T-helper 2 cell treated with Interferon-gamma antibody and Interleukin-4, amounts not matched to agents 5 μg/mL and 100 μg/mL, for 36 hours (primary cell): ENCODE measurements around the gene CHD1.

Source experiments
- DNase-seq: peaks from one replicate; pipeline ENCODE4 v3.0.0; 2021; ENCODE audit warnings: low spot score
- H3K27ac Mint-ChIP-seq: one replicate; pipeline ENCODE4 v1.8.0; 2021; ENCODE audit warnings: mild to moderate bottlenecking, mixed read lengths
- H3K27me3 Mint-ChIP-seq: one replicate; pipeline ENCODE4 v1.8.0; 2021; ENCODE audit warnings: low read depth, mixed read lengths
- H3K36me3 Mint-ChIP-seq: one replicate; pipeline ENCODE4 v1.8.0; 2021; ENCODE audit warnings: low read depth, mixed read lengths
- H3K4me1 Mint-ChIP-seq: one replicate; pipeline ENCODE4 v1.8.0; 2021; ENCODE audit warnings: low read depth, mixed read lengths
- H3K4me3 Mint-ChIP-seq: one replicate; pipeline ENCODE4 v1.8.0; 2022; ENCODE audit warnings: mild to moderate bottlenecking, moderate library complexity, mixed read lengths
- H3K9me3 Mint-ChIP-seq: one replicate; pipeline ENCODE4 v1.8.0; 2021; ENCODE audit warnings: mixed read lengths

The CHD1 gene

DNA sequence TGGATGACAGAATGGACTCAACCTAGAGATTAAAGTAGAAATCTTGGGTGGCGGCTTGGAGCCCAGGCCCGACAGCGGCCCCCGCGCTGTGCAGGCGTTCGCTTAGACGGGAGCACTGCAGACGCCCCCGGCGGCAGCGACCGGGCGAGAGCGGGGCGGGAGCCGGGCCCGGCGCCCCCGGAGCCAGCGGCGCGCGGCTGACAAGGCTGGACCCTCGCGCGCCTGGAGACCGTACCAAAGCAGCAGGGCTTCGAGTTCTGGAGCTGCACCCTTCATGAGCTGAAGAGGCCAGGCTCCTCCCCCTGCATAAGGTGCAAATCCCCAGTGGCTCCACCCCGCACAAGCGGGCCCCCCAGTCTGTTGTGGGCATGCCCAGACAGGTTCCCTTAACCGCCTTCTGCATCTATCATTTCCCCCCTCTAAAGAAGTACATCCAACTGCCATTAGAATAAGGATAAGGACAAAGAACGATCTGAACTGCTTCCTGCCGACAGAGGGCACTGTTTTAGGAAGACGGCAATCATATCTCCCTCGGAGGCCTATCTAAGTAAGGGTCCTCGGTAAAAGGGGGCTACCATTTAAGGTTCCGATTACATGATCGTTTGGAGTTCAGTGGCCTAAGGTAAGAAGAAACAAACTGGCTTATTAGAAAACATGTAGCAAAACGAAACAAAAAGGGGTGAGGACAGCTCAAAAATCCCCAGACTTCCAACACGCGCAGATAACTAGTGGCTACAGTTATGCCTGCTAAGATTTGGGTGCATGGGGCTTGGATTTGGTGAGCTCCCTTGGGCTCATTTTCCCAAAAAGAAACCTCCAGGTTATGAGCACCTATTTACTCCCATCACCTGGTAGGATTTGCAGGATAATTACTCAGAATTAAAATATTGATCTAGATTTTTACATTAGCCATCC is 89.1 kb downstream of the CHD1 start:
- H3K4me1 Mint-ChIP-seq, result peaks cover 2% of the 10 kb centered on the region
- H3K27me3 Mint-ChIP-seq, result no peaks in the 10 kb centered on the region
- H3K27ac Mint-ChIP-seq, result no peak overlapping the region
- no peaks in the 10 kb centered on the region for H3K9me3 Mint-ChIP-seq
- DNase-seq, result no peak
- no peak overlapping the region for H3K4me3 Mint-ChIP-seq
- no peaks in the 10 kb centered on the region for H3K36me3 Mint-ChIP-seq

DNA sequence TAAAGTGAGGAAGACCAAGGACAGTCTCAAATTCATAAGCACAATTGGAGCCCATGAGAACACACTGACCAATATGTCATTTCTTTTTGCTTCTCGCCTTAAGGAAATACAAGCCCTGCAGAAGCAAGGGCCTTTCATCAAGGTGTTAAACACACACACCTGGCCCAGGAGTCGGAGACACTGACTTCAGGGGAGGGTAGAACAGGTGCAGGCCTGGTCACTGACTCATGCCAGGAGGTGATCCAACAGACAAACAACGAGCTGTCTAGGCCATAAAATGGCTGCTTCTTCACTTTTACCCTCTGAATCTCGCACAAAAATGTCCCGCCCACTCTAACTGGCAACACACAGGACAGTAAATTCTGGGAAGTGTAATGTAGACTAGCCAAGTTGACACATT is 92.6 kb downstream of the CHD1 start:
- Mint-ChIP-seq H3K27ac (no peak overlapping the region), H3K9me3 (no peaks in the 10 kb centered on the region), H3K27me3 (peaks cover 2% of the 10 kb centered on the region), H3K4me3 (no peak overlapping the region), H3K4me1 (peaks cover 2% of the 10 kb centered on the region), H3K36me3 (no peaks in the 10 kb centered on the region)
- no peak for DNase-seq

- no peak for DNase-seq
- H3K27ac Mint-ChIP-seq, result no peak overlapping the region
- no peaks in the 10 kb centered on the region for H3K4me1 Mint-ChIP-seq
- H3K36me3 Mint-ChIP-seq, result no peaks in the 10 kb centered on the region
- H3K4me3 Mint-ChIP-seq, result no peak overlapping the region
- peaks cover 2% of the 10 kb centered on the region for H3K27me3 Mint-ChIP-seq
- no peaks in the 10 kb centered on the region for H3K9me3 Mint-ChIP-seq
Measured at GRCh38 chr5:98827588-98828284, 101.1 kb downstream of the CHD1 start.

DNA sequence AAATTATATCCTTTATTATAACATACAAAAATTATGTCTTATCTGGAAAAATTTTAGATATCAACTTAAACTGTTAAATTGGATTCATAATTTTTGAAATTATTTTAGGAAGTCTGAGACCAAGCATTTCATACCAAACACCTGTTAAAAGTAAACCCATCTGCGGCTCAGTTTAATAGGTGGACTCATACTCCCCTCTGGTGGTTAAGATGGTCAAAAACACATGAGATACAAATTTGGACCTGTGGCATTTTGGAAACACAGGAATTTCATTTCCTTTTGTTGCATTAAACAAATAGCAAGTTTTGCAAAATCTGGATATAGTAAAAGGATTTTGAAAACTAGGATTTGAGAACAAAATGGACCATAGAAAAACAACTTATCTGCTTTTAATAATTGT is 101.6 kb downstream of the CHD1 start:
- Mint-ChIP-seq H3K9me3 (no peaks in the 10 kb centered on the region), H3K4me3 (no peak overlapping the region), H3K36me3 (no peaks in the 10 kb centered on the region), H3K27ac (no peak overlapping the region), H3K27me3 (peaks cover 2% of the 10 kb centered on the region), H3K4me1 (no peaks in the 10 kb centered on the region)
- no peak for DNase-seq

DNA sequence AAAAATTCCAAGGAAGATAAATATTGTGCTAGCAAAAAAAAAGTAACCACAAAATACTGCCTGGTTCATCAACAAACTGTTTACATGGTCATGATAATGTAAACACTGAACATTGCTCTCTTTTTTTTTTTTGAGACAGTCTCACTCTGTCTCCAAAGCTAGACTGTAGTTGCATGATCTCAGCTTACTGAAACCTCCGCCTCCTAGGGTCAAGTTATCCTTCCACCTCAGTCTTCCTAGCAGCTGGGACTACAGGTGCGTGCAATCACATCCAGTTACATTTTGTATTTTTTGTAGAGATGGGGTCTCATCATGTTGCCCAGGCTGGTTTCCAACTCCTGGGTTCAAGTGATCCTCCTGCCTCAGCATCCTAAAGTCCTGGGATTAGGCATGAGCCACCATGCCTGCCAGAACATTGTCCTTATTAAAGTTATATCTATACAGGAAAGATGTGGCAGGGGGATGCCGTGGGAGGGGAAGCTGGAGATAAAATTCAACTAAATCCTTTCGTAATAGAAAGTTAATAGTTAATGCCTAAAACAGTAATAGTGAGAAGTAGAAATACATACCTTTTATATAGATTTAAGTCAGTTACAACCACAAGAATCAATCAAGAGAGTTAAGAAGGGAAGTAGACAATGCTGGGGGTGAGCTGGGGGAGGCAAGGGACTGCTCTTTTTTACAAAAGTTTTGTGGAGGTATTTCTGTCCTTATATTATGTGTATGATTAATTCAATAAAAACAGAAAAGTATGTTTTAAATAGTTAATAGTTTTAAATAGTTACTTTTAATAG is 103.0 kb downstream of the CHD1 start:
- Mint-ChIP-seq H3K27me3 (peaks cover 2% of the 10 kb centered on the region), H3K4me3 (no peak overlapping the region), H3K9me3 (peaks cover 6% of the 10 kb centered on the region), H3K36me3 (no peaks in the 10 kb centered on the region), H3K27ac (no peak overlapping the region), H3K4me1 (no peaks in the 10 kb centered on the region)
- no peak for DNase-seq

- Mint-ChIP-seq H3K27me3 (no peaks in the 10 kb centered on the region), H3K4me3 (no peak overlapping the region), H3K9me3 (peaks cover 6% of the 10 kb centered on the region), H3K4me1 (no peaks in the 10 kb centered on the region), H3K36me3 (no peaks in the 10 kb centered on the region), H3K27ac (no peak overlapping the region)
- DNase-seq, result no peak
Measured at GRCh38 chr5:98816582-98817222, 112.1 kb downstream of the CHD1 start.

DNA sequence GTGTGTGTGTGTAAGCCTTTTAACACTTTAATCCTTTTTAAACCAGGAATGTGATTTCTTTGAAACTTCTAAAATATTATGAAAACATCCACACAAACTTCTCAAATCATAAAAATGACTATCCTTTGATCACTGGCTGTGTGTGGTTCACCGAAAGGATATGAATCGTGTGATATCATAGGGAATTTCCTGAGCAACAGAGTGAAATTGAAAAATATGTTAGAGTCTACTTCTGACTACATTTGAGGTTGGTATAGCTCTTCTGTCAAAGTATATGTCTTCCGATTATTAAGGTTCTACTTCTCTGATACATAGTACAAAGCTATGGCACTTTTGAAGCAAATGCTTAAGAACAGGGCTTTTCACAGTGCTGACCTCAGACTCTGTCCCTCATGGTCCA is 115.1 kb downstream of the CHD1 start:
- Mint-ChIP-seq H3K36me3 (no peaks in the 10 kb centered on the region), H3K4me1 (no peaks in the 10 kb centered on the region), H3K27ac (no peak overlapping the region), H3K9me3 (no peaks in the 10 kb centered on the region), H3K27me3 (no peaks in the 10 kb centered on the region), H3K4me3 (no peak overlapping the region)
- DNase-seq, result no peak

DNA sequence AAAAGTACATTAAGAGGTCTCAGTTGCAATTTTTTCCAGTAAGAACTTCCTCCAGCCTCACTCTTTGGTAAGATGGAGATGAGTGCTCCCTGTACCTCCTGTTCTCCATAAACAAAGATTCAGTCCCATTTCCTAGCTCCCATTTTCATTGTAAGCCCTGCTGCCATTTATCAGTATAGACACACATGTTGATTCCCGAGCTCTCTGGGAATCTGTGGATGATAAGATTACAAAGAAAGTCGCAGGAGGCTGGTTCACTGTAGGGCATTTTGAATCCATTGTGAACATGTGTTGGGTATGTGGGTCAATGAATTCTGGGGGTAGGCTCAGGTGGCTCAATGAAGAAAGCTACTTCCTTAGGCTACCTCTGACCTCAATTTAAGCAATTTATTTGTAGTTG is 118.6 kb downstream of the CHD1 start:
- Mint-ChIP-seq H3K4me3 (no peak overlapping the region), H3K4me1 (no peaks in the 10 kb centered on the region), H3K27ac (no peak overlapping the region), H3K36me3 (no peaks in the 10 kb centered on the region), H3K9me3 (peaks cover 16% of the 10 kb centered on the region), H3K27me3 (no peaks in the 10 kb centered on the region)
- DNase-seq, result no peak

GRCh38 chr5:98807806-98808205 is 121.0 kb downstream of the CHD1 start:
- Mint-ChIP-seq H3K27me3 (no peaks in the 10 kb centered on the region), H3K9me3 (peaks cover 16% of the 10 kb centered on the region), H3K36me3 (no peaks in the 10 kb centered on the region), H3K4me1 (no peaks in the 10 kb centered on the region), H3K27ac (no peak overlapping the region), H3K4me3 (no peak overlapping the region)
- DNase-seq, result no peak

GRCh38 chr5:98805070-98805469 is 123.7 kb downstream of the CHD1 start:
- H3K9me3 Mint-ChIP-seq, result peaks cover 16% of the 10 kb centered on the region
- H3K36me3 Mint-ChIP-seq, result no peaks in the 10 kb centered on the region
- H3K4me3 Mint-ChIP-seq, result no peak overlapping the region
- H3K4me1 Mint-ChIP-seq, result no peaks in the 10 kb centered on the region
- H3K27ac Mint-ChIP-seq, result no peak overlapping the region
- no peak for DNase-seq
- no peaks in the 10 kb centered on the region for H3K27me3 Mint-ChIP-seq

DNA sequence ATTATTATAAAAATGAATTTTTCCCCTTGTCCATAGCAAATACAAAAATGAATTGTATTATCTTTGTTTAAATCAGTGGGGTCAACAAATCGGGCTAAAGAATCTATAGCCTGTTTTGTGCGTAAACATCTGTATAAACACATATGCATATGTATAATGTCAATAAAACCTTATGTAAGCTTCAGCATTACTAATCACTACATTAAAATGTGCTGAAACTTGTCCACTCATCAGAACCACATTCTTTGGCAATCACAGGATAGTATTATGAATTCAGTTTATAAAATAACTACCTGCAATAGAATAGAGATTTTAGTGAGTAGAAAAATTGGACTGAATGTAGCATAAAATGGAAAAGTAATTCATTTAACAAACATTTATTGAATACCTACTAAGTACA is 124.7 kb downstream of the CHD1 start:
- Mint-ChIP-seq H3K27ac (no peak overlapping the region), H3K9me3 (peaks cover 16% of the 10 kb centered on the region), H3K4me1 (no peaks in the 10 kb centered on the region), H3K4me3 (no peak overlapping the region), H3K36me3 (no peaks in the 10 kb centered on the region), H3K27me3 (no peaks in the 10 kb centered on the region)
- no peak for DNase-seq
